Tibial artery (tissue), 4 donors: ENCODE measurements around the gene TMEM225B.

Experiments used
- DNase-seq, 2 donors: peaks; one replicate each; pipeline ENCODE4 v3.0.0-alpha.2; 2019
- H3K27ac ChIP-seq, 2 donors: fragments of 200-600 bp; sonication (generic) in 1 of 2; 1 replicate in 1 of 2; 2 replicates in 1 of 2; pipeline ENCODE4 v1.5.1; 2018 to 2019; ENCODE audit warnings: mild to moderate bottlenecking in 1 of 2
- H3K27me3 ChIP-seq, 2 donors: fragments of 200-600 bp; sonication (generic) in 1 of 2; one replicate each; pipeline versions ENCODE4 v1.5.1 to v1.6.0; 2016 to 2019
- H3K36me3 ChIP-seq, 3 donors: fragments of 200-600 bp; sonication (generic) in 2 of 3; one replicate each; pipeline ENCODE4 v1.5.1; 2016 to 2019; ENCODE audit warnings: mild to moderate bottlenecking in 2 of 3
- H3K4me1 ChIP-seq, 4 donors: fragments of 200-600 bp; sonication (generic) in 2 of 4; 1 replicate in 3 of 4; 2 replicates in 1 of 4; pipeline ENCODE4 v1.5.1; 2016 to 2019
- H3K4me3 ChIP-seq, 2 donors: fragments of 200-600 bp; sonication (generic) in 1 of 2; 1 replicate in 1 of 2; 2 replicates in 1 of 2; pipeline ENCODE4 v1.5.1; 2018 to 2019; ENCODE audit warnings: mild to moderate bottlenecking in 2 of 2
- H3K9me3 ChIP-seq, 3 donors: fragments of 200-600 bp; sonication (generic) in 1 of 3; one replicate each; pipeline ENCODE4 v1.5.1; 2016 to 2019
- CTCF ChIP-seq, 2 experiments: fragments of 200-600 bp in 1 of 2; fragments of 450-650 bp in 1 of 2; IDR thresholded peaks; one replicate each; pipeline ENCODE4 v1.5.1; 2017 to 2019; ENCODE audit warnings: antibody characterized with exemption in 2 of 2, mild to moderate bottlenecking in 1 of 2, moderate library complexity in 1 of 2
- intact Hi-C: fragments of 100-400 bp; cut with DNase I; formaldehyde crosslinking; loops from one replicate; pipeline ENCODE4 v1.15.0; 2023; ENCODE audit warnings: low total_unique reads

Gene TMEM225B

GRCh38 chr7:99605527-99605926 lies 7.5 kb downstream of the TMEM225B start:
- intact Hi-C loops = no loop called here
- Histone ChIP-seq H3K27ac (no peak overlapping the region), H3K4me3 (no peak overlapping the region), H3K4me1 (no peaks in the 10 kb centered on the region), H3K27me3 (no peaks in the 10 kb centered on the region), H3K36me3 (no peaks in the 10 kb centered on the region), H3K9me3 (no peaks in the 10 kb centered on the region)
- DNase-seq = no peak
- no peak for TF ChIP-seq CTCF (IDR thresholded peaks at IDR 0.05)

GRCh38 chr7:99606531-99606930 lies 8.5 kb downstream of the TMEM225B start:
- H3K36me3 ChIP-seq = no peaks in the 10 kb centered on the region
- no peak overlapping the region for H3K27ac ChIP-seq
- no peaks in the 10 kb centered on the region for H3K4me1 ChIP-seq
- H3K27me3 ChIP-seq = no peaks in the 10 kb centered on the region
- no peaks in the 10 kb centered on the region for H3K9me3 ChIP-seq
- TF ChIP-seq CTCF (IDR thresholded peaks at IDR 0.05) = no peak
- intact Hi-C loops = no loop called here
- no peak for DNase-seq
- H3K4me3 ChIP-seq = no peak overlapping the region

- Histone ChIP-seq H3K27ac (no peak overlapping the region), H3K4me1 (no peaks in the 10 kb centered on the region)
- TF ChIP-seq CTCF (IDR thresholded peaks at IDR 0.05) = no peak
Observed at GRCh38 chr7:99607548-99607947, 9.5 kb downstream of the TMEM225B start.

GRCh38 chr7:99614495-99614894 lies 16.4 kb downstream of the TMEM225B start:
- no peak overlapping the region for H3K27ac ChIP-seq
- H3K9me3 ChIP-seq = no peaks in the 10 kb centered on the region
- H3K4me1 ChIP-seq = peaks cover 0 to 16% (median 13%) of the 10 kb centered on the region in 4 donors
- H3K4me3 ChIP-seq = no peak overlapping the region
- H3K36me3 ChIP-seq = peaks cover 9 to 12% (median 10%) of the 10 kb centered on the region in 3 donors
- TF ChIP-seq CTCF (IDR thresholded peaks at IDR 0.05) = no peak
- intact Hi-C loops = no loop called here
- DNase-seq = no peak
- no peaks in the 10 kb centered on the region for H3K27me3 ChIP-seq

More at GRCh38 chr7:99607548-99607947, 9.5 kb downstream of the TMEM225B start:
- intact Hi-C loops = no loop called here
- DNase-seq = no peak
- Histone ChIP-seq H3K4me3 (no peak overlapping the region), H3K9me3 (no peaks in the 10 kb centered on the region), H3K36me3 (no peaks in the 10 kb centered on the region), H3K27me3 (no peaks in the 10 kb centered on the region)

GRCh38 chr7:99615989-99616358 lies 17.9 kb downstream of the TMEM225B start:
- peak in 1 of 2 donors; percentile 28 for DNase-seq

More at GRCh38 chr7:99615989-99616358, 17.9 kb downstream of the TMEM225B start:
- Histone ChIP-seq H3K27ac (peak overlapping the region; percentile 77 to 85), H3K4me3 (peak overlapping the region; percentile 71 to 93), H3K9me3 (no peaks in the 10 kb centered on the region), H3K36me3 (peaks cover 24 to 26% (median 25%) of the 10 kb centered on the region in 3 donors), H3K27me3 (no peaks in the 10 kb centered on the region), H3K4me1 (peaks cover 0 to 16% (median 13%) of the 10 kb centered on the region in 4 donors)
- intact Hi-C loops = no loop called here
- no peak for TF ChIP-seq CTCF (IDR thresholded peaks at IDR 0.05)
